Smooth muscle cell (in vitro differentiated cells): ENCODE results near the gene TCP11. TPM values are rescaled to one million over a fixed set of nuclear protein-coding genes. Genes with fewer than 3 reads are reported as not detected.

Experiments
- DNase-seq: peaks from one replicate; lab custom pipeline; 2025; ENCODE audit not compliant: unreplicated experiment; lab: John Stamatoyannopoulos, UW
- H2AFZ ChIP-seq: fragments of 200-600 bp; sonication (generic); 2 replicates; pipeline ENCODE4 v1.6.0; 2016; ENCODE audit warnings: antibody characterized with exemption, low read depth, mild to moderate bottlenecking
- H3F3A ChIP-seq: fragments of 200-600 bp; sonication (generic); 2 replicates; pipeline ENCODE4 v1.6.0; 2017; ENCODE audit warnings: antibody characterized with exemption, low read depth
- H3K27ac ChIP-seq: fragments of 200-600 bp; sonication (generic); 2 replicates; pipeline ENCODE4 v1.5.1; 2016; ENCODE audit warnings: low read depth, mild to moderate bottlenecking
- H3K27me3 ChIP-seq: fragments of 200-600 bp; sonication (generic); 2 replicates; pipeline ENCODE4 v1.6.1; 2016; ENCODE audit warnings: low read depth, mild to moderate bottlenecking
- H3K36me3 ChIP-seq: fragments of 200-600 bp; sonication (generic); 2 replicates; pipeline ENCODE4 v1.5.1; 2016; ENCODE audit warnings: low read depth
- H3K4me1 ChIP-seq: fragments of 200-600 bp; sonication (generic); 2 replicates; pipeline ENCODE4 v1.5.1; 2016; ENCODE audit warnings: low read depth
- H3K4me2 ChIP-seq: fragments of 200-600 bp; sonication (generic); 2 replicates; pipeline ENCODE4 v1.6.0; 2016; ENCODE audit warnings: mild to moderate bottlenecking
- H3K4me3 ChIP-seq: fragments of 200-600 bp; sonication (generic); 2 replicates; pipeline ENCODE4 v1.5.1; 2016; ENCODE audit warnings: mild to moderate bottlenecking
- H3K79me2 ChIP-seq: fragments of 200-600 bp; sonication (generic); 2 replicates; pipeline ENCODE4 v1.6.0; 2016; ENCODE audit warnings: low read depth, mild to moderate bottlenecking
- H3K9ac ChIP-seq: fragments of 200-600 bp; sonication (generic); 2 replicates; pipeline ENCODE4 v1.6.0; 2016; ENCODE audit warnings: low read depth
- H3K9me3 ChIP-seq: fragments of 200-600 bp; sonication (generic); replicated peaks from 2 replicates; pipeline ENCODE4 v1.5.1; 2016; ENCODE audit warnings: low read depth
- H4K20me1 ChIP-seq: fragments of 200-600 bp; sonication (generic); 2 replicates; pipeline ENCODE4 v1.6.0; 2016; ENCODE audit warnings: low read depth
- CTCF ChIP-seq: fragments of 200-600 bp; sonication (generic); IDR thresholded peaks from 2 replicates; pipeline ENCODE4 v1.5.1; 2017; ENCODE audit warnings: borderline replicate concordance, mild to moderate bottlenecking, antibody characterized with exemption; ENCODE audit not compliant: insufficient read depth, poor library complexity, severe bottlenecking
- WGBS: methylation state at CpG from one replicate; pipeline ENCODE4 v1.1.7; 2016; ENCODE audit warnings: low lambda C conversion rate; 5-methylcytosine and 5-hydroxymethylcytosine counted together
- polyA plus RNA-seq: library from polyadenylated mRNA; unstranded; fragments of >200 nt; fragmentation: Nextera tagmentation; extraction: Ambion mirVana; gene quantifications from 2 replicates; pipeline ENCODE4 v1.2.1, GENCODE V29; 2016
- total RNA-seq: library from RNA; depleted of rRNA; stranded (reverse); fragments of >200 nt; gene quantifications from 2 replicates; pipeline ENCODE4 v1.2.3, GENCODE V29; 2014

Gene TCP11
- total and polyA plus RNA-seq, 2 experiments from 2014 or later: 0.64 TPM; not detected in 1

GRCh38 chr6:35145757-35146156, 4.6 kb upstream of the TCP11 start:
- Histone ChIP-seq H3K79me2 (no peaks in the 10 kb centered on the region), H3K9me3 (no peaks in the 10 kb centered on the region), H2AFZ (no peak overlapping the region), H3K4me2 (no peak overlapping the region), H3K27me3 (no peaks in the 10 kb centered on the region), H3K4me1 (peaks cover 22% of the 10 kb centered on the region), H4K20me1 (no peaks in the 10 kb centered on the region), H3K9ac (no peak overlapping the region), H3F3A (no peaks in the 10 kb centered on the region), H3K36me3 (no peaks in the 10 kb centered on the region), H3K4me3 (no peak overlapping the region), H3K27ac (no peak overlapping the region)
- TF ChIP-seq CTCF: no peak
- no peak for DNase-seq
- WGBS: 98% methylated on average over 3 of the region's 3 CpGs

GRCh38 chr6:35142588-35143569, 1.7 kb upstream of the TCP11 start:
- no peaks in the 10 kb centered on the region for H3K9me3 ChIP-seq
- TF ChIP-seq CTCF: no peak
- no peak for DNase-seq
- H3K4me2 ChIP-seq: no peak overlapping the region
- H3K27ac ChIP-seq: no peak overlapping the region
- peaks cover 14% of the 10 kb centered on the region for H3K4me1 ChIP-seq
- H3K36me3 ChIP-seq: no peaks in the 10 kb centered on the region
- WGBS: 83% methylated on average over 5 of the region's 5 CpGs
- H2AFZ ChIP-seq: no peak overlapping the region
- H3F3A ChIP-seq: no peaks in the 10 kb centered on the region
- no peaks in the 10 kb centered on the region for H4K20me1 ChIP-seq
- no peak overlapping the region for H3K4me3 ChIP-seq
- no peak overlapping the region for H3K9ac ChIP-seq
- no peaks in the 10 kb centered on the region for H3K79me2 ChIP-seq
- no peaks in the 10 kb centered on the region for H3K27me3 ChIP-seq

GRCh38 chr6:35140639-35141006, 516 bp downstream of the TCP11 start:
- Histone ChIP-seq H3K4me2 (no peak overlapping the region), H3K27ac (no peak overlapping the region)

More at GRCh38 chr6:35140639-35141006, 516 bp downstream of the TCP11 start:
- H3K4me3 ChIP-seq: no peak overlapping the region
- WGBS: 89% methylated on average over 13 of the region's 15 CpGs
- no peaks in the 10 kb centered on the region for H3K36me3 ChIP-seq
- TF ChIP-seq CTCF: no peak
- H3K9ac ChIP-seq: no peak overlapping the region
- no peak overlapping the region for H2AFZ ChIP-seq
- no peaks in the 10 kb centered on the region for H4K20me1 ChIP-seq
- no peaks in the 10 kb centered on the region for H3K79me2 ChIP-seq
- no peak for DNase-seq
- no peaks in the 10 kb centered on the region for H3K9me3 ChIP-seq
- H3K4me1 ChIP-seq: no peaks in the 10 kb centered on the region
- H3F3A ChIP-seq: no peaks in the 10 kb centered on the region
- no peaks in the 10 kb centered on the region for H3K27me3 ChIP-seq
